Thyroid gland (tissue), 4 donors: ENCODE data around the gene PTPRN2.

Source experiments
- POLR2A ChIP-seq, 2 donors: fragments of 450-650 bp; IDR thresholded peaks; one replicate each; pipeline ENCODE4 v1.6.1; 2017; ENCODE audit warnings: antibody characterized with exemption in 2 of 2, mild to moderate bottlenecking in 2 of 2, moderate library complexity in 1 of 2
- TF ChIP-seq, protein P1 (sequence below), 6 experiments: fragments of 200-600 bp in 3 of 6; fragments of 450-650 bp in 3 of 6; sonication (generic) in 3 of 6; IDR thresholded peaks; one replicate each; pipeline ENCODE4 v1.5.1; 2016 to 2019; ENCODE audit warnings: antibody characterized with exemption in 6 of 6, mild to moderate bottlenecking in 2 of 6, inconsistent platforms in 1 of 6, moderate library complexity in 1 of 6

DNA sequence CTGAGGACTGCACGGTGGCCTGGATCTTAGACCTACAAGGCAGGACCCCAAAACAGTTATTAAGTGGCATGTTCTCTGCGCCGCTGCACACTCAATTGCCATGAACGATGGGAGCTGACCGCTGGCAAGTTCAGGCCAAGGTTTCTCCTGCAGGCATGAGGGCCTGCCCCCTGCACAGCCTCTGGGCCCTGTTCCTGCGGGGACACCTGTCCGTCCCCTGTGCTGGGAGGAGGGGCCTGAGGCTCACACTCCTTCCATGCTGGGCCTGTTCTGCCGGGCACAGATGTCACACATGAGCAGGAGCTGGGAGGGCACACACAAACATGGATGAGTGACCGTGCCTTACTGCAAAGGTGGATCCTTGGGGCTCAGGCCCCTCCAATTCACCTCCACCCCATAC, 90.0 kb downstream of the PTPRN2 start:
- no peak for TF ChIP-seq POLR2A (IDR thresholded peaks at IDR 0.05)
- TF ChIP-seq, protein P1, sequence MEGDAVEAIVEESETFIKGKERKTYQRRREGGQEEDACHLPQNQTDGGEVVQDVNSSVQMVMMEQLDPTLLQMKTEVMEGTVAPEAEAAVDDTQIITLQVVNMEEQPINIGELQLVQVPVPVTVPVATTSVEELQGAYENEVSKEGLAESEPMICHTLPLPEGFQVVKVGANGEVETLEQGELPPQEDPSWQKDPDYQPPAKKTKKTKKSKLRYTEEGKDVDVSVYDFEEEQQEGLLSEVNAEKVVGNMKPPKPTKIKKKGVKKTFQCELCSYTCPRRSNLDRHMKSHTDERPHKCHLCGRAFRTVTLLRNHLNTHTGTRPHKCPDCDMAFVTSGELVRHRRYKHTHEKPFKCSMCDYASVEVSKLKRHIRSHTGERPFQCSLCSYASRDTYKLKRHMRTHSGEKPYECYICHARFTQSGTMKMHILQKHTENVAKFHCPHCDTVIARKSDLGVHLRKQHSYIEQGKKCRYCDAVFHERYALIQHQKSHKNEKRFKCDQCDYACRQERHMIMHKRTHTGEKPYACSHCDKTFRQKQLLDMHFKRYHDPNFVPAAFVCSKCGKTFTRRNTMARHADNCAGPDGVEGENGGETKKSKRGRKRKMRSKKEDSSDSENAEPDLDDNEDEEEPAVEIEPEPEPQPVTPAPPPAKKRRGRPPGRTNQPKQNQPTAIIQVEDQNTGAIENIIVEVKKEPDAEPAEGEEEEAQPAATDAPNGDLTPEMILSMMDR (IDR thresholded peaks at IDR 0.05) = no peak
